Adrenal gland (tissue), 5 donors: ENCODE data around the gene SS18.

Source experiments
- POLR2A ChIP-seq, 2 donors: fragments of 450-650 bp; IDR thresholded peaks; one replicate each; pipeline ENCODE4 v1.6.1; 2017; ENCODE audit warnings: antibody characterized with exemption in 2 of 2, mild to moderate bottlenecking in 2 of 2, moderate library complexity in 1 of 2
- TF ChIP-seq, protein P1 (sequence below), 6 experiments: fragments of 450-650 bp in 4 of 6; fragments of 200-600 bp in 2 of 6; sonication (generic) in 1 of 6; IDR thresholded peaks; 1 replicate in 5 of 6; 2 replicates in 1 of 6; pipeline versions ENCODE4 v1.5.1 to v1.8.0; 2016 to 2021; ENCODE audit warnings: antibody characterized with exemption in 6 of 6, mild to moderate bottlenecking in 2 of 6, moderate library complexity in 1 of 6
- donor health status: DM: no; HTN: no; CAD: no.

DNA sequence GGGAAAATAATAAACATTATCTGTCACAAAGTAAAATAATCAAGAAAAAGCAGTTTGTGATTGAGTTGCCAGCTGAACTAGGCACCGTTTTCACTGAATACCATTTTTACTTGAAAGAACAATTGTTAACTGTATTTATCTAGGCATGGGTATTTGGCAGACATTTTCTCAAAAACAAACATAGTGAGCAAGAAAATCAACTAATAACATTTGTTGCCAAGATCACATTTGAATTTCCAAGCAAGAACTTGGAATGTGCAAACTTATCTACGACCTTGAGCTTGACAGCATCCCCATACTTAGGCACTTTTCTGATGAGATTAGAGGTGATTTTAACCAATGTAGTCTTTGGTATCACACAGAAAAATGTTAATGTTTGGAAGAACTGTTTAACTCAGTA, 16.7 kb downstream of the SS18 start:
- TF ChIP-seq, protein P1, sequence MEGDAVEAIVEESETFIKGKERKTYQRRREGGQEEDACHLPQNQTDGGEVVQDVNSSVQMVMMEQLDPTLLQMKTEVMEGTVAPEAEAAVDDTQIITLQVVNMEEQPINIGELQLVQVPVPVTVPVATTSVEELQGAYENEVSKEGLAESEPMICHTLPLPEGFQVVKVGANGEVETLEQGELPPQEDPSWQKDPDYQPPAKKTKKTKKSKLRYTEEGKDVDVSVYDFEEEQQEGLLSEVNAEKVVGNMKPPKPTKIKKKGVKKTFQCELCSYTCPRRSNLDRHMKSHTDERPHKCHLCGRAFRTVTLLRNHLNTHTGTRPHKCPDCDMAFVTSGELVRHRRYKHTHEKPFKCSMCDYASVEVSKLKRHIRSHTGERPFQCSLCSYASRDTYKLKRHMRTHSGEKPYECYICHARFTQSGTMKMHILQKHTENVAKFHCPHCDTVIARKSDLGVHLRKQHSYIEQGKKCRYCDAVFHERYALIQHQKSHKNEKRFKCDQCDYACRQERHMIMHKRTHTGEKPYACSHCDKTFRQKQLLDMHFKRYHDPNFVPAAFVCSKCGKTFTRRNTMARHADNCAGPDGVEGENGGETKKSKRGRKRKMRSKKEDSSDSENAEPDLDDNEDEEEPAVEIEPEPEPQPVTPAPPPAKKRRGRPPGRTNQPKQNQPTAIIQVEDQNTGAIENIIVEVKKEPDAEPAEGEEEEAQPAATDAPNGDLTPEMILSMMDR (IDR thresholded peaks at IDR 0.05) = no peak
- no peak for TF ChIP-seq POLR2A (IDR thresholded peaks at IDR 0.05)
